Neutrophil (primary cell): ENCODE measurements around the gene MYO3B.

ENCODE experiments used
- H3K27ac ChIP-seq: fragments of 200-600 bp; sonication (generic); 2 replicates; pipeline ENCODE4 v1.5.1; 2016; ENCODE audit warnings: mild to moderate bottlenecking, moderate library complexity
- H3K27me3 ChIP-seq: fragments of 200-600 bp; sonication (generic); 2 replicates; pipeline ENCODE4 v1.6.0; 2016; ENCODE audit warnings: mild to moderate bottlenecking
- H3K36me3 ChIP-seq: fragments of 200-600 bp; sonication (generic); 2 replicates; pipeline ENCODE4 v1.5.1; 2017
- H3K4me1 ChIP-seq, 2 experiments: fragments of 200-600 bp in 1 of 2; sonication (generic) in 1 of 2; 1 replicate in 1 of 2; 2 replicates in 1 of 2; pipeline versions ENCODE4 v1.5.1 to v1.6.1; 2013 to 2016; ENCODE audit warnings: low read depth in 1 of 2, low read length in 1 of 2, mild to moderate bottlenecking in 1 of 2, moderate library complexity in 1 of 2; ENCODE audit not compliant: control insufficient read depth in 1 of 2, insufficient read depth in 1 of 2
- H3K4me3 ChIP-seq, 2 experiments: fragments of 200-600 bp in 1 of 2; sonication (generic) in 1 of 2; 1 replicate in 1 of 2; 2 replicates in 1 of 2; pipeline ENCODE4 v1.5.1; 2013 to 2016; ENCODE audit warnings: low read depth in 1 of 2, low read length in 1 of 2, mild to moderate bottlenecking in 1 of 2, moderate library complexity in 1 of 2
- H3K9me3 ChIP-seq: fragments of 200-600 bp; sonication (generic); 2 replicates; pipeline ENCODE4 v1.5.1; 2016
- CTCF ChIP-seq: fragments of 200-600 bp; sonication (generic); IDR thresholded peaks from 2 replicates; pipeline ENCODE4 v1.5.1; 2016; ENCODE audit warnings: antibody characterized with exemption

Gene MYO3B

GRCh38 chr2:170401187-170401586 is 223.2 kb downstream of the MYO3B start:
- H3K27ac ChIP-seq: no peak overlapping the region
- no peaks in the 10 kb centered on the region for H3K4me1 ChIP-seq
- H3K36me3 ChIP-seq: no peaks in the 10 kb centered on the region
- no peak overlapping the region for H3K4me3 ChIP-seq
- H3K9me3 ChIP-seq: no peaks in the 10 kb centered on the region
- peaks cover 31% of the 10 kb centered on the region for H3K27me3 ChIP-seq
- TF ChIP-seq CTCF: no peak

GRCh38 chr2:170404846-170405245 is 226.9 kb downstream of the MYO3B start:
- no peak for TF ChIP-seq CTCF
- Histone ChIP-seq H3K4me3 (no peak overlapping the region), H3K9me3 (no peaks in the 10 kb centered on the region), H3K27me3 (peaks cover 53% of the 10 kb centered on the region), H3K36me3 (no peaks in the 10 kb centered on the region), H3K4me1 (no peaks in the 10 kb centered on the region), H3K27ac (no peak overlapping the region)

- Histone ChIP-seq H3K27ac (no peak overlapping the region), H3K36me3 (no peaks in the 10 kb centered on the region), H3K4me3 (no peak overlapping the region), H3K9me3 (no peaks in the 10 kb centered on the region), H3K27me3 (peaks cover 57% of the 10 kb centered on the region), H3K4me1 (no peaks in the 10 kb centered on the region)
- no peak for TF ChIP-seq CTCF
These were observed 227.4 kb downstream of the MYO3B start for GRCh38 chr2:170405326-170405725.

- Histone ChIP-seq H3K27me3 (peaks cover 43% of the 10 kb centered on the region), H3K4me3 (no peak overlapping the region), H3K9me3 (no peaks in the 10 kb centered on the region)
These were observed 230.7 kb downstream of the MYO3B start for GRCh38 chr2:170408461-170409163.

GRCh38 chr2:170409164-170409535 is 231.2 kb downstream of the MYO3B start:
- Histone ChIP-seq H3K27me3 (peaks cover 43% of the 10 kb centered on the region), H3K4me1 (no peaks in the 10 kb centered on the region), H3K4me3 (no peak overlapping the region), H3K27ac (no peak overlapping the region), H3K9me3 (no peaks in the 10 kb centered on the region), H3K36me3 (no peaks in the 10 kb centered on the region)
- TF ChIP-seq CTCF: peak; percentile 68

More at GRCh38 chr2:170408461-170409163, 230.7 kb downstream of the MYO3B start:
- H3K36me3 ChIP-seq: no peaks in the 10 kb centered on the region
- H3K27ac ChIP-seq: no peak overlapping the region
- no peak for TF ChIP-seq CTCF
- H3K4me1 ChIP-seq: no peaks in the 10 kb centered on the region
